HG03442 (cell line): ENCODE measurements around the gene ASTN2.

ENCODE experiments used
- ATAC-seq: cut with Tn5 transposase; IDR thresholded peaks from one replicate; pipeline ENCODE4 v1.9.1; 2021; ENCODE audit warnings: mild to moderate bottlenecking, moderate library complexity; ENCODE audit not compliant: unreplicated experiment

ASTN2 gene

DNA sequence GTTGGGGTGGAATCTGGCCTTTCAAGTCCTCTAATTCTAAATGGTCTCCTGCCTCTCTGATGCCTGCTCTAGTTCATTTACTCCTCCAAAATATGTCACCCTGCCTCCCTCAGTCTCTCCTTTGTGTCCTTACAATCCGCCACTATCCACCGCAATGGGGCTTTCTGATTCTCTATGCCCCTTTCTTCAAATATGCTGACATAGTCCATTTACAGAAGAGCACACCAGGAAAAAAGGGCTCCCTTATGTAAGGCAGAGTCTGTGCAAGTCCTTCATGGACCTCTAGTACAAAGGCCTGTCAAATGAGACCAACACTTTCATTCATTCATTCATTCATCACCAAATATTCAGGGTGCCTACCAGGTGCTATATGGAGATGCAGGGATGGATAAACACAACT is 2.0 kb upstream of the ASTN2 start:
- ATAC-seq: no peak

DNA sequence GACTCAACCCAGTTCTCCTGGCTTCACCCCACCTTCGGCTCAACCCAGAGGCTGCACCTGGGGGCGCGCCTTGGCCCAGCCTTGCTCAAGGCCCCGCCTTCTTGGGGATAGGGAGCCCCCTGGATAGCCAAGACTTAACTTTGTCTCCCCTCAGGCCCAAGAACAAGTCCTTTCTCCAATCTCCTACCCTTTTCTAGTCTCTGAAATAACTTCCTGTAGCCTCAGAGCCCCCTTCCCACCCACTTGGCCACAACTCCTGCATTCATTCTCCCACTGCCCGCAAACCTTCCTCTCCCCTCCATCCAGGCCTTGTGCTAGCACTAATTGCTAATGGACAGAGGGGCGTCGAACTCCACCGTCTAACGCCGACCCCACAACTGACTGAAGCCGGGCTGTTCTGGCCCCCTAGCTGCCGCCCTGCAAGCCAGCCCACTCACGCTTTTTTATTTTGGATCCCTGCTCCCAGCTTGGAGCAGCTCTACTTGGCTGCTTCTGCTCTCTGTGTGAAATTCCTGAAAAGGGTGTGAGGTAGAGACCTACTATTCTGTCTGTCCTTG is 579 bp upstream of the ASTN2 start:
- no peak for ATAC-seq

DNA sequence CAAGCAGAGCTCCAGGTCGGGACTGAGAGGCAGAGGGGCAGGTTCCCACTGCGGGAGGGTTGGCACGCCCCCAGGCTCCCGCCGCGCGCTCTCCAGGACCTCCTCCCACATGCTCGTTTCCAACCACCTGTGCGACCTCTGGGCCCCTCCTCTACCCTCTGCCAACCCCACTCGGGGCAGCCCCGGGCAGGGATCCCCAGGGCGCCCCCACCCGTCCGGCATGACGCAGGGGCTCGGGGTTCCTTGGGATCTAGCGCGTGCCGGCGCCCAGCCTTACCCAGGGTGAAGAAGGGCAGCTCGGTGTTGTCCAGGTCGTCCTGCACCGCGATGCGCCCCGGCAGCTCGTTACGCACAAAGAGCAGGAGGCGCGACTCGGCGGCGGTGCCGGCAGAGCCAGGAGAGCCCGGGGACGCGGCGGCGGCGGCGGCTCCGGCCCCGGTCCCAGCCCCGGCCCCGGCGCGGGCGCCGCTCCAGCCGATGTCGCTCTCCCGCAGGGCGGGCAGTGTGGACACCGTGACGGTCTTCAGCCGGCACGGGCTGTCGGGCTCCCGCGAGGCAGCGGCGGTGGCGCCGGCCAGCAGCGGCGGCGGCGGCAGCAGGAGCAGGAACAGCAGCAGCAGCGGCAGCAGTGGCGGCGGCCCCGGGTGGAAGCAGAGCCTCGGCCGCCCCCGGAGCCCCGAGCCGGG is 494 bp downstream of the ASTN2 start:
- ATAC-seq: no peak

DNA sequence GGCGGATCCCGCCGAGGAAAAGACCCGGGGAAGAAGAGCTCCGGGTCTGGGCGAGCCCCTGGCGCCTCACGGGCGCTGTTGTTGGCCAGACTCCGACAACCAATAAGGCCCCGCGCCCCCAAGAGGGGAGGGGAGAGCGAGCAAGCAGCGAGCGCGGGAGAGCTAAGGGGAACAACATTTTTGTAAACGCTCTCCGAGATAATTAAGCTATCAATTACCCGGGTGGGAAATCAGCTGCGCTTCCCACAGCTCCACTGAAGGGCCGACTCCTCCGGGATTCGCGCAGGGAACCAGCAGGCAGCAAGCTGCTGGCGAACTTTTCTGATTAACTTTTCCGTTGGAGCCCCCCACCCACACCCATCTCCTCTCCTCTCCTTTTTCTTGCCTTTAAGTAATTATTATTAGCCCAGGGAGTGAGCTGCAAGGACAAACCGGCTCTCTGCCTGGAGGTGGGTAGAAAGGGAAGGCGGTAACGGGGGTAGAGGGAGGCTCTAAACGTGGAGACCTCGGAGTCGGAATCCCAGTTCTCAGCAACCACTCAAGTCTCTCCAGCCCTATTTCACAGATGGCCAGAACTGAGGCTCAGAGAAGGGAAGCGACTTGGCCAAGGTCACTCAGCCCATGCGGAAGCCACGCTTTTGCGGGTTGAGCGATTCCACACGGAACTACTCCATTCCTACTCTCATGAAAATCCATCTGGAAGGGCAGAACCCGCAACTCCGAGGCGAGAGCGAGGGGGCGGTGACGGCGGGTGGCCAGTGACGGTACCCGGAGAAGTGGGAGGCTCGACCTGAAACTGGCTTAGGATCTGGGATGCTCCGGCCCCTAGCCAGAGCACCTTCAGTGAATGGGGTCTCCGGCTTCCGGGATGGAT is 1.3 kb downstream of the ASTN2 start:
- no peak for ATAC-seq

DNA sequence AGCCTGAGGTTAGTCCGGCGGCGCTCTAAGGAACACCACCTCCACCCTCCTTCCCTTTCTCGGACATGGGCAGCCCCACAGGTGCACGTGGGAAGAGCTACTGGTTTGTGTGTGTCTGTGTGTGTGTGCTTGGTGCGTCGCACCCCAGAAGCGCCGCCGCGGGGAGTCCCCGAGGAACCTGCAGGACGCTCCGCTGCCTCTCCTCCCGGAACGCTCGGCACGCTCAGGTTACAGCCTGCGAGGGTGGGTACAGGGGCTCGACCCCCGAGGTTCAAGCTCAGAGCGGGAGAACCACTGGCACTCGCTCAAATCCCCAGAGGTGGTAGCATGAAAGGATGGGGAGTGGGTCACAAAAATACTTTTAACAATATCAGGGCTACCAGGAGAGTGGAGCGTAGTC is 2.0 kb downstream of the ASTN2 start:
- ATAC-seq: no peak

DNA sequence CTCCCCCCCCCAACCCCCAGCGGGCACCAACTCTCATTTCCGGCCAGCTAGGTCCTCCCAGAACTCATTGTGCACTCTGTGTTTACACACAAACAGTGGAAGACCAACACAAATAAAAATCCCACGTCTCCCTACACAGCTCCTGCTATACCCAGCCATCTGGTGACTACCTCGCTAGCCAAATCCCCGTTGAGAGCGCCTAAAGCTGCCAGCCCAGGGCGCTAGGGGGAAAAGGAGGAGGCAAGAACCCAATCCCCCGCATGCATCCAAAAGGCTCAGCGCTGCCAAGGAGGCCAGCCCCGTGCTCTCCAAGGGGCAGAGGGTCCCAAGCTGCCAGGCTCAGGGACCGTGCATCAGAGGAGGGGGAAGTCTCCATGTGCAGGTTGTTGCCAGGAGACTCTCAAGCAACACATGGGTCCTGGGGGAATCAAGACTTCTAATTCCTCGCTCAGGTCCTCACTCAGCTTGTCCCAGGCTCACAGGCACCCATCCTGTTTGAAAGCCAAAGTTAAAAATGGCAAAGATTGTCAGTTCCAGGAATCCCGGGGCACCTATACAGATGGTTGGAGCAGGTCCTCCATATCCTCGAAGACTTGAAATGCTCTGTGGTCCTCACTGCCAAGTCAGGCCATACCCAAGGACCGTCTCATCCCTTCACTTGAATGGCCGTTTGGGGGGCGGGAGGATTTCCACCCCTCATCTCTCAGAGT is 2.7 kb downstream of the ASTN2 start:
- ATAC-seq: no peak

DNA sequence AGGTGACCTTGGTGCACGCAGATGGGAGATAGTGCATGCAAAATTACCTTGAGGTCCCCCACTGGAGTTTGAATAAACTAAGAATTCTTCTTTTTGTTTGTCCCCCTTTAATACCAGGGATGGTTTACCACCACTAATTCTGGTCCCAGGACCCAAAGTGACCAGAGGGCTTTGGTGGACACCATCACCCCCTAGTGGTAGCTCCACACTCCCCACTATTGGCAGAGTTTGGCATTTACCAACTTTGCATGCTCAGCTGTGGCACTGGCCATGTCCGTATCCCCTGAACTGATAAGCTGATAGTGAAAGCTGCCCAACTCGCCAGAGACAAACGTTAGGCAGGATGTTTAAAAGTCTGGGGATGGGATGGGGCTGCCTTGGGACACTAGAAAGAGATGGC is 3.3 kb downstream of the ASTN2 start:
- ATAC-seq: peak; percentile 49

DNA sequence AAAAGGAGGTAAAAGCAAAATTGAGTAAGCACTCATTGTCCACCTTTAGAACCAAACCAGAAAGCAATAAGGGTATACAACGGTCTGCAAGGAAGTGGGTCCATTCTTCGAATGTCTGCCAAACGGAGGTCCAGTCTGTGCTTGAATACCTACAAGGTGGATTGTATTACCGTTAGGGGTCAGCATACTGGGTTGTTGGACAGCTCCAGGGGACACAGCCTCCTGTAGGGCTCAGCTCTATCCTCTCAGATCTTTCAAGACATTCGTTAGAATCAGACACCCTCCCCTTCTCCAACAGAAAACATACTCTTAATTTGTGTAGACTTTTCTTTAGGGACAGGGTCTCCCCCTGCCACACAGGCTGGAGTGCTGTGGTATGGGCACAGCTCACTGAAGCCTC is 5.5 kb downstream of the ASTN2 start:
- no peak for ATAC-seq

DNA sequence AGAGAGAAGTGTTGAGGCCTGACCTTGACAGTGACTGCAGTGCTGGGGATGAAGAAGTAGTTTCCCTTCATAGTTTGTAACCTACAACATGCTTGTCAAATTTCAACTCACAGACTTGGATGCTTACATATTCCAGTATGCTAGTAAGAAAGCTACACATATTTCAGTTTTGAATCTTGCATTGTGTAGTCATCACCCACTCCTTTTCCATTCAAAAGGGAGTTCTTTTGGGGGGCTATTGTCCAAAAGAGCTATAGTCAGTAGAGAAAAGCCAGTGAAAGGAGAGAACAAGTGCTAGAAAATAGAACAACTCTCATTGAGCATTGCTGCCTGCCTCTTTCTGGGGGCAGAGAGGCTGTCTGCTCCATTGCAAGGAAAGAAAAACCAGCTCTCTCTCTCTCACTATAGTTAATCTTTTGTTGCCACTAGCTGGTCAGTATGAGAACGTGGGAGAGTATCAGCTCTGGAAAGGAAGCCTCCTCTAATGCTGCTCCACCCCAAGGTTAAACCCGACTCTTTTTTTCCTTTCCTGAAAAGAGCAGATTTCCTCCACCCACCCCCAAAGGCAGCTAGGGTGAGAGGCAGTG is 7.3 kb downstream of the ASTN2 start:
- ATAC-seq: no peak

DNA sequence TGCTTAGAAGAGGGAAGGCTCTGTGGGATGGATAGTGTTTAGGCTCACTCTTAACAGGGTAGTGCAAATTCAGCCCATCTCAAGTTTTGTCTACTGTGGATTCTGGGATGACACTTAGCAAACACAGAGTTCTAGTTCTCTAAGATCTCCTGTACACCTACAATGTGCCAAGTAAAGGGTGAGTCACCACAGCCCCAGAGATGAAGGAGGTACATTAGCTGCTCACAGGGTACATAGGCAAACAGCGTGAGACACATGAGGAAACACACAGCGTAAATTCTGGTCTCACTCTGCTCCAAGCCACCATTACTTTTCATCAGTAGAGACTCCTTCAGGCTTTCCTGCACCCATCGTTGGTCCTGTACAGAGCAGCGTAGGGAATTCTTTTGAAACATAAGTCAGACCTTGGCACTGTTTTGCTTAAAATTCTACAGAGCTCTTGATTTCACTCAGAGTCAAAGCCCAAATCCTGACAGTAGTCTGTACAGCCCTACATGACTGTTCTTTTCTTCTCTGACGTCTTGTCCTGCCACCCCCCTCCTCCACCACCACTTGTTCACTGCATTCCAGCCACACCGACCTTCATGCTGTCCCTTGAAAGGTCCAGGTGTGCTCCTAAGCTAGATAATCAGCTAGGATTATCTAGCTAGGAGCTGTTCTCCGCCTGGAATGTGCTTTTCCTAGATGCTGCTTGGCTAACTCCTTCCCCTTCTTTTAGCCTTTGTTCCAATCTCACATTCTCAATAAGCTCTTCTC is 8.7 kb downstream of the ASTN2 start:
- no peak for ATAC-seq

DNA sequence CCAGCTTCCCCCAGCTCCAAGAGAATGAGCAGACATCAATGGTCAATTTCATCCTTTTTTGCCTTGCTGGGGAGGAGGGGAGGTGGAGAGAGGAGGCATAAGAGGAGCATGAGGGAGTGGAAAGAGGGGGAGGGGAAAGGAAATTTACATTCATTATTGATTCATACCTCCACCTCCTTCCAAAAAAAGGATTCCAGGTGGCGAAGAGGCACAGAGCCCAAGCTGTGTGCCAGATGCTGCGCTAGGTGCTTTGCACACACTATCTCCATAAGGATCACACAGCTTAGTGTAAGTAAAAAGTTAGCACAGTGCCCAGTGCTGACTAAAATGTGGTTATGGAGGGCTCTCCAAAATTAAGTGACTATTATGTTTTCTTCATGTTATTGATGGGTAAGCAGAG is 11.0 kb downstream of the ASTN2 start:
- ATAC-seq: no peak

DNA sequence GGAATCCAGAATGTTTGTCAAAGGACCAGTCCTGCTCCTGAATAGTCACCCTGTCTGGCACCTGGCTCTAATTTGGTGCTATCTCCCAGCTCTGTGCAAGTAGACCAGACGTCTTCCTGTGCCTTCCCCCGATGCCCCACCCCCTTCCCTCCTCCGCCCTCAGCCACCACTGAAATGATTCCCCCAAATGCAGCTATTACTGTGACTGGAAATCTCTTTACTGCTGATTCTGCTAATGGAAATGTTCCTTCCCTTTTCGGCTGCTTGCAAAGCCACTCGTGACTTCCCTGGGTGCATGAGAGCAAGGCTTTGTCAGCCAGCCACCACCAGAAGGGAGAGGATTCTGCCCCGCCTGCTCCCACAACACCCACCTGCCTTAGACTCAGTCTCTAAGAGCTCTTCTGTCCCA is 11.4 kb downstream of the ASTN2 start:
- no peak for ATAC-seq

DNA sequence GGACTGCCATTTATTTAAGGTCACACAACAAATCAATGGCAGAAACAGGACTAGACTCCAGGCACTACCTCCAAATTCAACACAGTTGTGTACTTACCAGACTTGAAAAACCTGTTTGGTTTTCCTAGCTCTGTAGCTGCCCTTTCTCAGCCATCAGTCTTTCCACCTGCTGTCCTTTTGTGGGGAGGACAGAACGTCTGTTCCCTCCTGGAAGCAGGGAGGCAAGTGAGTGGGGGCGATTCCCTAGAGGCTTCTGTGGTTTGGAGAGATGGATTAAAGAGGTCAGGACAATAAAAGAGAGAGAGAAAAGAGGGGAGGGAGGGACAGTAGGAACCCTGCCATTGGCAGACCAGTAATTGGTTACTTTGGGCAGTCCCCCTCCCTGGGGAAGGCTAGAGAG is 14.7 kb downstream of the ASTN2 start:
- no peak for ATAC-seq

DNA sequence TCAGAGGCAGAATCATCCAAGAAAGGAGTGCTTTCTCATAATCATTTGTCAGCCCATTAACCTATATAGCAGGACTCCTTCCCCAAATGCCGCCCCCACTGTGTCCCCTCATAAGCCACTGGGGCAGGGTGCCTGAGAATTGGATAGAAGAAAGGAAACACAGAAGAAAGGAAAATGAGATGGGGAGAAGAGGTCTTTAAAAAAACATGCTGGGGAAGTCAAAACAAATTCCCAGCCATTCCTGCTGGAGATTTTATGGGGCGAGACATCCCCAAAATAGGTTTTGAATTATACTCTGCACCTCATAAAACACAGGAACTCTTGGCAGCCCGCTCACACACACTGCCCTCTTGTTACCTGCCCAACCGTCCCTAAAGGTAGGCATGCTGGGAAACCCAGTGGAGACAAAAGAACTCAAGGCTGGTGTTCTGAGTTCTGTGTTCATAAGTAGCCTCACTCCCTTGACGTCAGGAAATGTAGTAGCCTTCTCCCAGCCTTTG is 19.7 kb downstream of the ASTN2 start:
- ATAC-seq: no peak

DNA sequence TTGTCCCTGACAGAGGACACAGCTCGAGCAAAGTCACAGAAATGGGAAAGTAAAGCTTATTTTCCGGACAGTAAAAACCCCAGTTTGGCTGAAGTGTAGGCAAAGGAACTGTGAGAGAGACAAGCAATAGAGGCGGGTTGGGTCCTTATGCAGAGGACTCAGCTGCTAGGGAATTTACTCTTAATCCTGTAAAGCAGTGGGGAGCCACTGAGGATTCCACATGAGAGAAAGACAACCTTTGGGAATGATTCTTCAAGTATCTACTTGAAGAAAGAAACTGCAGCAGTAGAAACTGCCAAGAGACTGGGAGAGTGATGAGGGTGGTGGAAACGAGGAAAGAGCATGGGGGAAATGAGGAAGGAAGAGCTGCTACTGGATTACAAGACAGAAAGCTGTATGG is 20.2 kb downstream of the ASTN2 start:
- ATAC-seq: no peak

DNA sequence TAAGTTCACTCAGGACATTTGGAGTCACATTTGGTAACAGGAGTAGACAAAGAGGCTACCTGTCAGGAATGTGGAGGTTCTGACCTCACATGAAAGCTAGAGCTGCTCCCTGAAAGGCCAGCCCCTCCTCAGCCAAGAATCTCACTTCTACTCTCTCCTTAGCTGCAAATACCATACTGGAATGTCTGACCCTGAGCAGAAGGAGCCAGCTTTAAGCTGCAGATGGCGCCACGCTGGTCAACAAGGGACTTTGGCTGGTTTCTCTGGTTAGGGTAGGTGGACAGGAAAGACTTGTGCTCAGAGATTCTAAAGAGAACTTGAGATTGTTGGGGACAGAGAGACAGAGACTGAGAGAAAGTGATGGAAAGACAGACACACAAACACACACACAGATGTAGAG is 21.9 kb downstream of the ASTN2 start:
- no peak for ATAC-seq

DNA sequence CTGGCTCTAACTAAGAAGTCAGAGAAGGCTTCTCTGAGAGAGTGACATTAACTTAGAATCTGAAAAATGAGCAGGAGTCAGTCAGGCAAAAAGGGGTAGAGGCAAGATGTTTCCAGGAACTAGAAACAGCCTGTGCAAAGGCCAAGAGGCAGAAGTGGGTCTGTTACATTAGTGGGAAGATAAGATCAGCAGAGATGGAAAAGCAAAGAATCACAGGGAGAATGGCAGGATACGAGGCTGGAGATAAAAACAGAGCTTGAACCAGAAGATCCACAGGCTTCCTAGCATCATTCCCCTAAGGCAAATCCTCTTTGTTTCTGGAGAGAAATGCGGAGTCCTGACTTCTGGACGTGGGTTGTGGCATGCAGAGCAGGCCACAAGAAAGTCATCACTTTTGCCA is 27.4 kb downstream of the ASTN2 start:
- ATAC-seq: no peak

DNA sequence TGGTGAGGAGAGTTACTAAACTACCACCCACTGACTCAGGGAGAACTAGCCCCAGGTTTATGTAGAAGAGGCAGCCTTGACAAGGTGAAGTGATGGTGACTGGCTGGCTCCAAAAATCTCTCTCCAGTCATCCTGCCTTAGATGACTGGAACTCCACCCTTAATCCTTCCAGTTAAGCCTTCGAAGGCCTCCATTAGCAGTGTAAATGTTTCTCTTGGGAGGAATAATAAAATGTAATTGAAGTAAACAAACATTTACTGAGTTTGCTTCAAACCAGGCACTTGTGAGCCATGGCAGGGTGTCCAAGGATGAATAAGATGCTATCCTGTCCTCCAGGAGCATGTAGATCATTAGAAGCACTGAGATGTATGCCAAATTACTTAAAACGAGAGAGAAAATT is 35.5 kb downstream of the ASTN2 start:
- ATAC-seq: no peak

DNA sequence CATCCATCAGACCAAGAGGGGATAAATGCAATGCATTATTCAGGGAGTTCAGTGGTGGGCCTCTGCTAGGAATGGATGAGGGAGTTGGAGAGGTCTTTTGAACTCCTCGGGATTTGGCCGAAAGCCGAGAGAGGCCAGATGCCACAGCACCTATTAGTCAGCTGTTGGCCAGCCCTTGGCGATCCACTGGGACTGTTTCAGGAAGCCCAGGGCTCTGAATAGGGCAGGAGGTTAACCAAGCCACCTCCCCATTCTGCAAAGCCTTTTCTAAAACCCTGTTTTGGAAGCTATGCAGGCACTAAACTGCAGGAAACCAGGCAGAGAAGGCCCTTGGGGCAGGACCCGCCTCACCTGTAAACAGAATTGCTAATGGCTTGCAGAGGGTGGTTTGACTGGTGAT is 37.8 kb downstream of the ASTN2 start:
- ATAC-seq: no peak

DNA sequence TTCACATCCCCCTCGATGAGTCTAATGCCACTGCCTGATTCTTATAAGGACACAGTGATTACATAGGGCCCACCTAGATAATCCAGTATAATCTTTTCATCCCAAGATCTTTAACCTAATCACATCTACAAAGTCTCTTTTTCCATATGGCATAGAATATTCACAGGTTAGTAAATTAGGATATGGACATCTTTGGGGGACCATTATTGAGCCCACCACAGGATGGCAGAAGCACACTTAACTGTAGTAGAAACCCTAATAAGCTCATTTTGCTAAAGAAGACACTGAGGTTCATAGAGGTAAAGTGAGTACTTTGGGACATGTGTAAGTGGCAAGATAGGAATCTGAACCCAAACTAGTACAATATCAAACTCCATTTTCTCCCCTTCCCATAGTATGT is 38.9 kb downstream of the ASTN2 start:
- no peak for ATAC-seq
